ENCODE results near the gene SLC2A10.
A peak's percentile ranks its signal among the peaks of the same experiment; 100 is the strongest.
"Not testable (repeated sequence)": the region's sequence is repeated elsewhere in the genome, so short reads cannot be mapped to it uniquely, and the experiment has no call there.

SLC2A10 gene

GRCh38 chr20:46709459-46710152 lies at the start of gene SLC2A10:
TSS of gene SLC2A10 (plus strand) at chr20:46709649. CDS start at chr20:46709737, 88 bp downstream.
- peak; percentile 75 for DNase-seq (ENCODE audit: low read depth)

DNA sequence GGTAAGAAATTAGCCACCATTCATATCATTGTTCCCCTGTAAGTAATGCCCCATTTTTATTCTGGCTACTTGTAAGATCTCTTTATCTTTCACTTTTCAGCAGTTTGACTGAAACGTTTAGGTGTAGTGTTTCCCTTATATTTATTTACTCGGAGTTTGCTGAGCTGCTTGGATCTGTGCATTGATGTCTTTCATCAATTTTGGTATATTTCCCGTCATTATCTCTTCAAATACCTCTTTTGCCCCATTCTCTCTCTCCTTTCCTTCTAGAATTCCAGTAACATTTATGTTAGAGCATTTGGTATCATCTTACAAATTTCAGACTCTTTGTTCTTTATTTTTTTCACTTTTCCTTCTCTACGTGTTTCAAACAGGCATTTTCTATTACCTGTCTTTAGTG lies 49.0 kb upstream of the SLC2A10 start:
- DNase-seq (ENCODE audit: low read depth), result no peak

- no peak for DNase-seq (ENCODE audit: low read depth)
Observed at GRCh38 chr20:46661659-46662058, 47.8 kb upstream of the SLC2A10 start.

- DNase-seq (ENCODE audit: low read depth), result no peak
Observed at GRCh38 chr20:46663531-46663930, 45.9 kb upstream of the SLC2A10 start.

DNA sequence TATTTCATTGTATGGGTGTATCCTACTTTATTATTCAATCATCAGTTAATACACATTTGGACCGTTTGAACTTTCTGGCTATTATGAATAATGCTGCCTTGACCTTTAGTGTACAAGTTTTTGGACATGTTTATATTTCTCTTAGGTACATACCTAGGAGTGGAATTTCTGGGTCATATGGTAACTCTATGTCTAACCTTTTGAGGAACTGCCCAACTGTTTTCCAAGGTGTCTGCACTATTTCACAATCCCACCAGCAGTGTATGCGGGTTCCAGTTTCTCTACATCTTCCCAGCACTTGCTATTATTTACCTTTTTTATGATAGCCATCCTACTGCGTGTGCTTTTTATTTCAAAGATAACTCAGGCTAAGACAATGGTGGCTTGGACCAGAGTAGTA lies 43.8 kb upstream of the SLC2A10 start:
- DNase-seq (ENCODE audit: low read depth), result no peak

GRCh38 chr20:46666306-46666705 lies 43.1 kb upstream of the SLC2A10 start:
- DNase-seq (ENCODE audit: low read depth), result no peak

GRCh38 chr20:46666818-46667515 lies 42.5 kb upstream of the SLC2A10 start:
- DNase-seq (ENCODE audit: low read depth), result no peak

GRCh38 chr20:46670228-46670584 lies 39.2 kb upstream of the SLC2A10 start:
- DNase-seq (ENCODE audit: low read depth), result no peak

GRCh38 chr20:46670585-46671584 lies 38.6 kb upstream of the SLC2A10 start:
- no peak for DNase-seq (ENCODE audit: low read depth)

DNA sequence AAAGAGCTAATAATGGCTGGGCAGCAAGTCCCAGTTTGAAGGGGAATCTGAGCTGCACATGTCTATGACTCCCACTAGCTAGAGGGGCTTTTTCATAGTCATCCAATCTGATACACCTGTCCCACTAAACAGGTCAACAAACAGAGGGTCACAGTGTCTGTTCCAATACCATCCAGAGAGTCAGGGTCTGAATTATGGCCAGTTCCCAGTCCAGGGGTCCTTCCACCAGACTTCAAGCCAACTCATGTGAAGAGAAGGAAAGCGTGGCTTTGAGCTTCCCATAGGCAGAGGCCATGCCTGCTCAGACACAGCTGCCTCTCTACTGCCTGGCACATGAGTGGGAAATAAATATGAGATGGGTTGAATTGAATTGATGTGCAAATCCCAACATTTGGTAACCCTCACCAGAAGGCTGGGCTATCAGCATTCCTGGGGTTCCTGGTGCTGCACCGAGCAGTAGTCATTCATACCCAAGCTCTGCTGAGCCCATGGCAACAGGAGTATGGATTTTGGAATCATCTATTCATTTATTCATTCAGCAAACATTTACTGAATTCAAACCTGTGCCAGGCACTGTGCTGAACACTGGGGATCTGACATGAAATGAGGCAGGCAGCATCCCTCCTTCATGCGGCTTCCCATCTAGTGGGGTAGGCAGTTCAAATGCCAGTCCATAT lies 37.4 kb upstream of the SLC2A10 start:
- DNase-seq (ENCODE audit: low read depth), result no peak

DNA sequence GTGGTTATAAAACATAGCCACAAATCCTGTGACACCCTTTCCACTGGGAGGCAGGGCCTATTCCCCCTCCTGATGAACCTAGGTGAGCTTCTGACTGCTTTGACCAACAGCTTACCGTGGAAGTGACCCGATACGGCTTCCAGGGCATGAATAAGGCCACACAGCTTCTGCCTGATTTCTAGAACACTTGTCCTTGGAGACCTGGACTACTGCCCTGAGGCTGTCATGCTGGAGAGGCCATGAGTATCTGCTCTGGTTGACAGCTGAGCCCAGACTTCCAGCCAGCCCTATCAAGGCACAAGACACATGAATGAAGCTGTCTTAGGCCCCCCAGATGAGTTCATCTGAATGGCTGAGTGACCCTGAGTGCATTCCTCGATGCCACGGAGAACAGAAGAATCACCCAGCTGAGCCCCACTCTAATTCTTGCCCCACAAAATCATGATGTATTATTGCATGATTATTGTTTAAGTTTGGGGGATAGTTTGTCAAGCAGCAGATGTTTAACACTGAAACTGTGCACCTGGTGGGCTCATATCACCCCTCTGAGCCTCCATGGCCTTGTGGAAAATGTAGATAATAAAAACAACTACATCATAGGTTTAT lies 36.8 kb upstream of the SLC2A10 start:
- DNase-seq (ENCODE audit: low read depth), result no peak

- no peak for DNase-seq (ENCODE audit: low read depth)
Observed at GRCh38 chr20:46673394-46674252, 35.8 kb upstream of the SLC2A10 start.

GRCh38 chr20:46674253-46675083 lies 35.0 kb upstream of the SLC2A10 start:
- DNase-seq (ENCODE audit: low read depth), result no peak

GRCh38 chr20:46676649-46677316 lies 32.7 kb upstream of the SLC2A10 start:
- not testable (repeated sequence) for DNase-seq (ENCODE audit: low read depth)

DNA sequence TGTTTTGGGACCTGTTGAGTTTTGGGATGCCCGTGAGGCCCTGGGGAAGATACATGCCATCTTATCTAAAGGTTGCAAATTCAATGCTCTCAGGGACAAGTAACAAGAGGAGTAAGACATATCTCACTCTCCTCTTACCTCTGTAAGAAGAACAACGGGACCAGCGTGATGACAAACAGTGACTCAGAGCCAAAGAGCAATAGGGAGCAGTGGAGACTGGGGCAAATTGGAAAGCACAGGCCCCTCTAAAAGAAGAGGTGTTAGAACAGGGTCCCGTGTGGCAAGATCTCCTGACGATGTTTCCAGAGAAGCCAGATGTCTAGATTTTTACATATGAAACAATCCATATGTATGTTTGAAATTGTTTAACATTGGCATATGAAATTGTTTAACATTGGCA lies 31.8 kb upstream of the SLC2A10 start:
- no peak for DNase-seq (ENCODE audit: low read depth)

GRCh38 chr20:46678516-46678915 lies 30.9 kb upstream of the SLC2A10 start:
- no peak for DNase-seq (ENCODE audit: low read depth)

DNA sequence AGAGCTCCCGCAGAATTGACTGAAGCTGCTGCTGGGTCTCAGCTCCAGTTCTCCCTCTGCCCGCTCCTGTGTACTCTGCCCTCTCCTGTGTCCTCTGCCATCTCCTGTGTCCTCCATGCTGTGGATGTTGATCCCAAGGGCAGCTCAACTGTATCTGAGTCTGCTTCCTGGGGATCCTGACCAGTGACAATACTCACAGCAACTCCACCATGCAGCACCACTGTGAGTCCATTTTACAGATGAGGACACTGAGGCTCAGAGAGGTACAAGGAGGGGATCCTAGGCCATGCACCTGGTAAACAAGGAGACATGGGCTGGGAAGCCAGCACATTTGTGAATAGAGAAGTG lies 28.8 kb upstream of the SLC2A10 start:
- DNase-seq (ENCODE audit: low read depth), result no peak

DNA sequence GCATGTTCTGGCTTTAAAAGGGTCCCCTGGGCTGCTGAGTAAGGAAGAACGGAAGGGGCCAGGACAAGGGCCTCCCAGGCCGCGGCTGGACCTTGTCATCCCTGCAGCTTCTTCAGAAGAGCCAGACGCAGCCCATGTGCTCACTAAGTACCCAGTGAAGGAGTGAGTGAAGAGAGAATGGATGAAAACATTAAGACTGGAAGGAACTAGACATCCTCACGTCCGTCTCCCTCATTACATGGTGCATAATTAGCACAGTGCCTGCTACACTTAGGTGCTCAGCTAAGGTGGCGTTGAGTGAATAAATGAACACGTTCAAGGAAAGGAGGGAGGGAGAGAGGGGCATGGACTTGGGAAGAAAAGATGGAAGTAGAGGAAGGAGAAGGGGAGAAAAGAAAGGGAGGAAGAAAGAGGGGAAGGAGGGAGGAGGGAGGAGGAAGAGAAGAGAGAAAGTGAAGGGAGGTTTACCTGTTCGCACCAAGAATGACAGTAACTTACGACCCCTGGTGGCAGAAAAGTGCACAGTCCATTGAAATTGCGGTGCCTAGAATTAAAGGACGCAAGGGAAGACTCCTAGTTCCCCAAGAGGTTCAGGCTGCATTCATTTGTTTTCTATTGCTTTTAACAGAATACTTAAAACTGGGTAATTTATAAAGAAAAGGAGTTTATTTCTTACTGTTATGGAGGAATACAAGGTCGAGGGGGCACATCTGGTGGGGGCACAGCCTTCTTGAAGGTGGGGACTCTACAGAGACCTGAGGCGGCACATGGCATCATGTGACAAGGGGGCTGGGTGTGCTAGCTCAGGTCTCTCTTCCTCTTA lies 28.2 kb upstream of the SLC2A10 start:
- DNase-seq (ENCODE audit: low read depth), result peak; percentile 46

All from EH (cell line).